Measurements from ENCODE around the gene MASP2.
A peak's percentile ranks its signal among the peaks of the same experiment; 100 is the strongest.
"Not testable (repeated sequence)": the region's sequence is repeated elsewhere in the genome, so short reads cannot be mapped to it uniquely, and the experiment has no call there.

Gene MASP2

DNA sequence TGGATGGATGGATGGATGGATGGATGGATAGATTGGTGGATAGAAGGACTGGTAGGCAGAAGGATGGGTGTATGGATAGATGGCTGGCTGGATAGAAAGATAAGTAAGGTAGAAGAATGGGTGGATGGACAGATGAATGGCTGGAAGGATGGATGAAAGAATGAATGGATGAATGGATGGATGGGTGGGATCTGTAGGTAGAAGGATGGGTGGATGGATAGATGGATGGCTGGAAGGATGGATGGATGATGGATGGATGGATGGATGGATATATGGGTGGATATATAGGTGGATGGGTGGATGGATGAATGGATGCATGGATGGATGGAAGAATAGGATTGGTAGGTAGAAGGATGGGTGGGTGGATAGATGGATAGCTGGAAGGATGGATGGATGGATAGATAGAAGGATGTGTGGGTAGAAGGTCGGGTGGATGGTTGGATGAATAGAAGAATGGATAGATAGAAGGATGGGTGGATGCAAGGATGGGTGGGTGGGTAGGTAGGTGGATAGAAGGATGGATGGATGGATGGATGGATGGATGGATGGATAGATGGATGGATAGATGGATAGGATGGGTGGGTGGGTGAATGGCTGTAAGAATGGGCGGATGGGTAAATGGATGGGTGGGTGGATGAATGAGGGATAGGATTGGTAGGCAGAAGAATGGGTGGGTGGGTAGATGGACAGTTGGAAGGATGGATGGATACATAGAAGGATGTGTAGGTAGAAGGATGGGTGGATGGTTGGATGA lies 7.5 kb downstream of the MASP2 start:
- DNase-seq (ENCODE audit: low read depth in 2 of 2) = no peak

- peak; percentile 53 to 75 for DNase-seq (ENCODE audit: low read depth in 2 of 2)
These were observed 9.3 kb downstream of the MASP2 start for GRCh38 chr1:11037740-11038182.

GRCh38 chr1:11037019-11037739 lies 9.9 kb downstream of the MASP2 start:
- DNase-seq (ENCODE audit: low read depth in 2 of 2) = not testable (repeated sequence)

- DNase-seq (ENCODE audit: low read depth in 2 of 2) = no peak
These were observed 15.3 kb downstream of the MASP2 start for GRCh38 chr1:11031624-11032262.

DNA sequence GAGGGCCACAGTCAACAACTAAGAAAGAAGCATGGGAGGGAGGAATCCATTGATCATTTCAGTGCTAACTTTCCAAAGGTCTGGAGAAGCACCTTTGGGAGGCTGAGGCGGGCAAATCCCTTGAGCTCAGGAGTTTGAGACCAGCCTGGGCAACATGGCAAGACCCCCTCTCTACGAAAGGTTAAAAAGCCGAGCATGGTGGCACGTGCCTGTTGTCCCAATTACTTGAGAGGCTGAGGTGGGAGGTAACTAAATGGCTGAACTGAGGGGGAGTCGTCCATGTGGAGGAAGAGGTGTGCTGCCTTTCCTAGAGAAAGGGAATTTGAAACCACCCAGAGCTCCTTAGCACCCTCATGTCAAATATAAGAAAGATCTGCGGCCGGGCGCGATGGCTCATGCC lies 16.2 kb downstream of the MASP2 start:
- no peak for DNase-seq (ENCODE audit: low read depth in 2 of 2)

- no peak for DNase-seq (ENCODE audit: low read depth in 2 of 2)
These were observed 19.0 kb downstream of the MASP2 start for GRCh38 chr1:11028018-11028417.

GRCh38 chr1:11027316-11027715 lies 19.7 kb downstream of the MASP2 start:
- DNase-seq (ENCODE audit: low read depth in 2 of 2) = no peak

- no peak for DNase-seq (ENCODE audit: low read depth in 2 of 2)
These were observed 20.1 kb downstream of the MASP2 start for GRCh38 chr1:11026903-11027302.

DNA sequence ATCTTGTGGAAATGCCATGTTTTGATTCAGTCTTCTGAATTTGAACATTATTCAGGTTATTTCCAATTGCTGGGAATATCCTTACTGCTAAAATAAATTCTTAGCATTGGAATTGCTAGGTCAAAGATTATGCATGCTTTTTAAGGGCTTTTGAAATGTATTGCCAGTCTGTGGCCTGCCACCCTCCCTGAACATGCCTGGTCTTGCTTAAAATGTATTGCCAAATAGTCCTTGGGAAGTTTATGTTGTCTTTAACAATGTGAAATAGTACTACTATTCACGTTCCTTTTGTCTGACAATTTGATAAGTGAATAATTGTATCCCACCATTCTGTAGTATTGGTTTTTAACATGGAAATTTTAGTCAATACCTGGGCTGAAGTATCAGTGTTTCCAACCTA lies 21.0 kb downstream of the MASP2 start:
- no peak for DNase-seq (ENCODE audit: low read depth in 2 of 2)

DNA sequence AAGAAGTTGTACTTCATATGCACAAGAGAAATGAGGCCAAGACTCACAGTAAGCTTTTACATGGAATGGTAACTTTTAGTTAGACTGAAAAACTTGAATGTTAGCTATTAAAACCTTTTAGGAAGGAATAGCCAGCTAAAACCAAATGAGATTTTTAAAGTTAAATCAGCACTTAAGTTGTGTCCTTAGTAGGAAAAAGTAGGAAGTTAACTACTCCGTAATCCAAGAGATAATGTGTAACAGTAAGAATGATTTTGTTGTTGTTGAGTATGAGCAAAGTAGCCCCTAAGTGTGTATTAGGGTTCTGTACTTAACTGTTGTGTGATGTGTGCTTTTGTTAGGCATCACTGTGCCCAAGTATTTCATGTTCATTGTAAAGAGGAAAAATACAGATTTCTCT lies 21.4 kb downstream of the MASP2 start:
- no peak for DNase-seq (ENCODE audit: low read depth in 2 of 2)

- no peak for DNase-seq (ENCODE audit: low read depth in 2 of 2)
These were observed 22.2 kb downstream of the MASP2 start for GRCh38 chr1:11024874-11025203.

- no peak for DNase-seq (ENCODE audit: low read depth in 2 of 2)
These were observed 22.7 kb downstream of the MASP2 start for GRCh38 chr1:11024154-11024873.

- no peak for DNase-seq (ENCODE audit: low read depth in 2 of 2)
These were observed 23.8 kb downstream of the MASP2 start for GRCh38 chr1:11023201-11023600.

GRCh38 chr1:11019971-11020370 lies 27.1 kb downstream of the MASP2 start:
- DNase-seq (ENCODE audit: low read depth in 2 of 2) = no peak

DNA sequence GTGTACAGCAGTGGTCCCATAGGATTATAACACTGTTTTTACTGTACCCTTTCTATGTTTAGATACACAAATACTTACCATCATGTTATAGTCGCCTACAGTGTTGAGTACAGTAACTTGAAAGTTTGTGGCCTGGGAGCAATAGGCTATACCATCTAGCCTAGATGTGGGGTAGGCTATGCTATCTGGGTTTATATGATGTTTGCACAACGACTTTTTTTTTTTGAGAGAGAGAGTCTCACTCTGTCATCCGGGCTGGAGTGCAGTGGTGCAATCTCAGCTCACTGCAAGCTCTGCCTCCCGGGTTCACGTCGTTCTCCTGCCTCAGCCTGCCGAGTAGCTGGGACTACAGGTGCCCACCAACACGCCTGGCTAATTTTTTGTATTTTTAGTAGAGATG lies 27.7 kb downstream of the MASP2 start:
- DNase-seq (ENCODE audit: low read depth in 2 of 2) = not testable (repeated sequence)

DNA sequence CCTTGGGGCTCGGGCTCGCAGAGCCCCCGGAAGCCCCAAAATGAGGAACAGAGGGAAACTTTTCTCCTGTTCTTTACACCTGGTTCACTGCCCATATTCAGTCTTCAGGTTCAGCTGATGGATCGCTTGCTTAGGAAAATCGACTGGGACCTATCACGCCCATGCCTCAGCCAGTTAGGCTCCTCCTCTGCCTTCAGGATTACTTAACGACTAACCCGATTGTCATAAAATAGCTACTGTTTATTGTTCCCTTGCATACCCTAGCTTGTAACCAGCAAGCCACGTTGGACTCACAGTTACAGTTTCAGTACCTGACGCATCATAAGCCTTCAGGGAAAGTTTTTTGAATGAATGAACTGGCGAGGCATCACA lies 33.9 kb downstream of the MASP2 start:
- no peak for DNase-seq (ENCODE audit: low read depth in 2 of 2)

- DNase-seq (ENCODE audit: low read depth in 2 of 2) = peak; percentile 78
These were observed 34.5 kb downstream of the MASP2 start, which contains the start of gene TARDBP for GRCh38 chr1:11012260-11013159. TARDBP (plus strand) TSS chr1:11012654; CDS start chr1:11013728, 1,074 bp downstream.

DNA sequence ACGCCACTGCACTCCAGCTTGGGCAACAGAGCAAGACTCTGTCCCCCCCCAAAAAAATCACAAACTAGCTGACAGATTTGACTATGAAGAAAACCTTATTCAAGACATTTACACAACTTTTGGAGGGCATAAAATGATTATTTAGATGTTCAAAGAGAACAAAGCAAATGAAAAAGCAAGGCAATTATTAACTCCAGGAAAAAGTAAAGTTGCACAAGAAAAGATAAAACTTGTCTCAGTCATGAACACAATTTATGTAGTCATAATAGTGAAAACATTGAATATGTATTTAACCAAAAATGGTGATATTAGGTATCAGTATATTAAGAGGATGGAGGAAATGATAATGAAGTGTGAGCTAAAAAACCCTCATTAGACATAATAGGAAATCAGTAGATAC lies 46.5 kb downstream of the MASP2 start:
- DNase-seq (ENCODE audit: low read depth in 2 of 2) = no peak

- no peak for DNase-seq (ENCODE audit: low read depth in 2 of 2)
These were observed 50.9 kb downstream of the MASP2 start for GRCh38 chr1:10996100-10996499.

DNA sequence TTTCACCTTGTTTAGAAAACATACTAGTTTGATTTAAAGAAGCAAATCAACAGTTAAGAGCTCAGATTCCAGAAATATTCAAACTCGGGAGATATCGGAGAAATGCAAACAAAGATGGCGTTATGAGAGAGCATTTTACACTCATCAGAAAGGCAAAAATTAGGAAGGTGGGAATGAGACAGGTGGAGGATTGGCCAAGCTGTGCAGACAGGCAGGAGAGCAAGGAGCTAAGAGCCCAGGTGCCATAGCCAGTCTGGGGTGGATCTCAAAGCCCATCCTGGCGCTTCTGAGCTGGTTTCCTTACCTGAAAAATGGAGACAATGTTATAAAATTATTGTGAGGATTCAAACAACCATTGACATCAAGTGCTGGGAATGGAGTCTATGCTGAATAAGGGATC lies 54.2 kb downstream of the MASP2 start:
- no peak for DNase-seq (ENCODE audit: low read depth in 2 of 2)

DNA sequence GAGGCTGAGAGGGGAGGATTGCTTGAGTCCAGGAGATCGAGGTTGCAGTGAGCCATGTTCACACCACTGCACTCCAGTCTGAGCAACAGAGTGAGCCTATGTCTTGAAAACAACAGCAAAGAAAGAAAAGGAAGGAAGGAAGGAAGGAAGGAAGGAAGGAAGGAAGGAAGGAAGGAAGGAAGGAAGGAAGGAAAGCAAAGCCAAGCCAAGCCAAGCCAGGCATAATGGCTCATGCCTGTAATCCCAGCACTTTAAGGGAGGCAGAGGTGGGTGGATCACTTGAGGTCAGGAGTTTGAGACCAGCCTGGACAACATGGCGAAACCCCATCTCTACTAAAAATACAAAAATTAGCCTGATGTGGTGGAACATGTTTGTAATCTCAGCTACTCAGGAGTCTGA lies 55.0 kb downstream of the MASP2 start:
- not testable (repeated sequence) for DNase-seq (ENCODE audit: low read depth in 2 of 2)

Data from stimulated activated CD8-positive, alpha-beta memory T cell treated with anti-CD3 and anti-CD28 coated beads, Interleukin-15, amount 100 ng/mL, for 4 hours (primary cell).